Fibroblast of pulmonary artery (primary cell): ENCODE measurements around the gene GRWD1.

ENCODE experiments used
- DNase-seq: peaks from one replicate; pipeline ENCODE4 v3.0.0-alpha.2; 2010; ENCODE audit warnings: low read depth
- H3K4me3 ChIP-seq: replicated peaks from 2 replicates; pipeline ENCODE4 v1.5.1; 2011; ENCODE audit warnings: low read depth, mild to moderate bottlenecking, control low read depth, low read length, moderate library complexity
- CTCF ChIP-seq: IDR thresholded peaks from 2 replicates; pipeline ENCODE4 v1.5.1; 2011; ENCODE audit warnings: mild to moderate bottlenecking, control low read depth, low read length, inconsistent platforms; ENCODE audit errors: missing control alignments

Gene GRWD1

DNA sequence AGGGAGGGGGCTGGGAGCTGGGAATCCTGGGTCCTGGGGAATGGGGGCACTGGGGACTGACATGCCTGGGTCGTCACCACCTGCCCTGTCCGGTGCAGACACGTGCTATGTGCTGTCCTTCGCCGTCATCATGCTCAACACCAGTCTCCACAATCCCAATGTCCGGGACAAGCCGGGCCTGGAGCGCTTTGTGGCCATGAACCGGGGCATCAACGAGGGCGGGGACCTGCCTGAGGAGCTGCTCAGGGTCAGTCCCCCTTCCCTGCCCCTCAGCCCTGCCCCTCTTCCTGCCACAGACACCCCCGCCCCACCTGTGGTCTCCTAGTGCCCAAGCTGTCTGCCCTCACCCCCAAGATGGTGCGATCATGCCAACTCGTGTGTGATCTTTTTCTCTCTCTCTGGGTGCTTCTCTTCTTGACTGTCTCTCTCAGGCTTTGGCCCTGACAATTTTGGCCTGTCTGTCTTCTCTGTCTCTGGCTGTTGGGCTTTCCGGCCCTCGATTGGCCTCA is 28.4 kb downstream of the GRWD1 start:
- no peak for DNase-seq
- H3K4me3 ChIP-seq, result no peak overlapping the region

GRCh38 chr19:48475369-48476068 is 29.7 kb downstream of the GRWD1 start:
- DNase-seq, result no peak
- no peak for TF ChIP-seq CTCF
- H3K4me3 ChIP-seq, result no peak overlapping the region

More for the DNA sequence above, 28.4 kb downstream of the GRWD1 start:
- no peak for TF ChIP-seq CTCF

- no peak for DNase-seq
- TF ChIP-seq CTCF, result no peak
- no peak overlapping the region for H3K4me3 ChIP-seq
Observed at GRCh38 chr19:48476176-48476575, 30.4 kb downstream of the GRWD1 start.

- TF ChIP-seq CTCF, result no peak
- no peak overlapping the region for H3K4me3 ChIP-seq
- no peak for DNase-seq
Observed at GRCh38 chr19:48477067-48477685, 31.4 kb downstream of the GRWD1 start.

DNA sequence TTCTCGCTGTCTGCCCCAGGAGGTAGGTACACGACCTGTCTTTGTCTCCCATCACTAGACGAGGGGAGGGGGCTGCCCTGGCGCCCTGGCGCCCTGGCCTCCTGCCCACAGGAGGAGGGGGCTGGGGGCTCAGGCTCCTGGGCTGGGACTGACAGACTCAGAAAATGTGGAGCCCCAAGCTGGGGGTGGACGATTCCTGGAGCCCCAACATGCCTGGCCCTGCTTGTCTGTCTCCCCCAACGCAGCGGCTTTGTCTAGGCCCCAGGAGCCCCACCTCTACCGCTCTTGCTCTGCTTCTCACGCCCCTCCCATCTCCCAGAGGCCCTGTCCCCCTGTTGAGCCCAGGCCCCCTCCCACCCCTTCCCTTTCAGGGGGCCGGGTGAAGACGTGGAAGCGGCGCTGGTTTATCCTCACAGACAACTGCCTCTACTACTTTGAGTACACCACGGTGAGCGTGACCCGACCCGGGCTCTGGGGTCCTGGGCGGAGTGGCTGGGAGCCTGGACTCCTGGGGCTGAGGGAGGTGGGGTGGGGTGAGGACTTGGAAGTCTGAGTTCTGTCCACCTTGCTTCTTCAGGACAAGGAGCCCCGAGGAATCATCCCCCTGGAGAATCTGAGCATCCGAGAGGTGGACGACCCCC is 32.0 kb downstream of the GRWD1 start:
- no peak for DNase-seq
- no peak for TF ChIP-seq CTCF

GRCh38 chr19:48478339-48479256 is 32.8 kb downstream of the GRWD1 start:
- TF ChIP-seq CTCF, result no peak
- H3K4me3 ChIP-seq, result no peak overlapping the region
- DNase-seq, result no peak

More for the DNA sequence above, 32.0 kb downstream of the GRWD1 start:
- H3K4me3 ChIP-seq, result no peak overlapping the region
